ENCODE data around the gene RAP1GAP2. TPM values are rescaled to one million over a fixed set of nuclear protein-coding genes. Genes with fewer than 3 reads are reported as not detected.
"Not testable (repeated sequence)": the region's sequence is repeated elsewhere in the genome, so short reads cannot be mapped to it uniquely, and the experiment has no call there.

The RAP1GAP2 gene
- total RNA-seq, 1 donor from 2014 or later: 8.4 TPM

- DNase-seq (ENCODE audit: low spot score): no peak
- intact Hi-C loops (cut with DNase I): no loop called here
- ATAC-seq: no peak
These were observed 9.7 kb downstream of the RAP1GAP2 start for GRCh38 chr17:2805961-2806360.

GRCh38 chr17:2808367-2809335 is 12.4 kb downstream of the RAP1GAP2 start:
- no peak for DNase-seq (ENCODE audit: low spot score)
- intact Hi-C loops (cut with DNase I): no loop called here
- ATAC-seq: no peak

GRCh38 chr17:2809337-2809736 is 13.1 kb downstream of the RAP1GAP2 start:
- intact Hi-C loops (cut with DNase I): no loop called here
- DNase-seq (ENCODE audit: low spot score) (no peak), ATAC-seq (no peak)

- intact Hi-C loops (cut with DNase I): no loop called here
- DNase-seq (ENCODE audit: low spot score) (no peak), ATAC-seq (no peak)
These were observed 17.8 kb downstream of the RAP1GAP2 start for GRCh38 chr17:2814049-2814448.

GRCh38 chr17:2814481-2815341 is 18.5 kb downstream of the RAP1GAP2 start:
- intact Hi-C loops (cut with DNase I): no loop called here
- ATAC-seq (peak; percentile 42), DNase-seq (ENCODE audit: low spot score) (no peak)

GRCh38 chr17:2815781-2816185 is 19.5 kb downstream of the RAP1GAP2 start:
- intact Hi-C loops (cut with DNase I): no loop called here
- no peak for DNase-seq (ENCODE audit: low spot score)
- no peak for ATAC-seq

- no peak for DNase-seq (ENCODE audit: low spot score)
- no peak for ATAC-seq
- intact Hi-C loops (cut with DNase I): no loop called here
These were observed 20.4 kb downstream of the RAP1GAP2 start for GRCh38 chr17:2816688-2817087.

GRCh38 chr17:2819294-2819693 is 23.1 kb downstream of the RAP1GAP2 start:
- DNase-seq (ENCODE audit: low spot score); intact Hi-C loops (cut with DNase I); ATAC-seq: not testable (repeated sequence)

- intact Hi-C loops (cut with DNase I): no loop called here
- no peak for ATAC-seq
- no peak for DNase-seq (ENCODE audit: low spot score)
These were observed 23.8 kb downstream of the RAP1GAP2 start for GRCh38 chr17:2819921-2820501.

GRCh38 chr17:2821868-2822267 is 25.6 kb downstream of the RAP1GAP2 start:
- ATAC-seq: no peak
- no peak for DNase-seq (ENCODE audit: low spot score)
- intact Hi-C loops (cut with DNase I): no loop called here

GRCh38 chr17:2822358-2822757 is 26.1 kb downstream of the RAP1GAP2 start:
- ATAC-seq (no peak), DNase-seq (ENCODE audit: low spot score) (no peak)
- intact Hi-C loops (cut with DNase I): no loop called here

- intact Hi-C loops (cut with DNase I): no loop called here
- DNase-seq (ENCODE audit: low spot score) (no peak), ATAC-seq (no peak)
These were observed 29.2 kb downstream of the RAP1GAP2 start for GRCh38 chr17:2825253-2825970.

- intact Hi-C loops (cut with DNase I): loop anchor here (2.0 kb wide), 1 partner anchor 184 kb away; no protein-coding TSS in a partner anchor
- DNase-seq (ENCODE audit: low spot score): peak; percentile 85
- peak; percentile 67 for ATAC-seq
These were observed 32.3 kb downstream of the RAP1GAP2 start for GRCh38 chr17:2828397-2829038.

GRCh38 chr17:2830678-2831077 is 34.4 kb downstream of the RAP1GAP2 start:
- intact Hi-C loops (cut with DNase I): no loop called here
- DNase-seq (ENCODE audit: low spot score) (no peak), ATAC-seq (no peak)

GRCh38 chr17:2835780-2836179 is 39.5 kb downstream of the RAP1GAP2 start:
- no peak for DNase-seq (ENCODE audit: low spot score)
- intact Hi-C loops (cut with DNase I): no loop called here
- ATAC-seq: no peak

GRCh38 chr17:2837147-2837561 is 40.9 kb downstream of the RAP1GAP2 start:
- DNase-seq (ENCODE audit: low spot score): no peak
- no peak for ATAC-seq
- intact Hi-C loops (cut with DNase I): no loop called here

GRCh38 chr17:2841606-2842005 is 45.4 kb downstream of the RAP1GAP2 start:
- no peak for ATAC-seq
- DNase-seq (ENCODE audit: low spot score): no peak
- intact Hi-C loops (cut with DNase I): no loop called here

GRCh38 chr17:2842464-2842863 is 46.2 kb downstream of the RAP1GAP2 start:
- no peak for DNase-seq (ENCODE audit: low spot score)
- no peak for ATAC-seq
- intact Hi-C loops (cut with DNase I): no loop called here

Data from sciatic nerve (tissue), 2 donors.